Endothelial cell of umbilical vein (primary cell): ENCODE measurements around the gene IMPACT. TPM values are rescaled to one million over a fixed set of nuclear protein-coding genes. Genes with fewer than 3 reads are reported as not detected.

ENCODE experiments used
- BruUV-seq: library from RNA; stranded (reverse); fragments of 400-500 nt; replicated peaks from 2 replicates; lab custom pipeline; 2021; lab: Mats Ljungman, UMichigan
- CTCF ChIA-PET: fragments of 300-600, 350-600 bp; sonication (Branson Sonifier 250); formaldehyde crosslinking; loops from one replicate; lab custom pipeline; 2021; ENCODE audit warnings: antibody characterized with exemption, inconsistent platforms; lab: Charles Lee
- POLR2A ChIA-PET: fragments of 300-600, 350-600 bp; sonication (Branson Sonifier 250); formaldehyde crosslinking; loops from one replicate; lab custom pipeline; 2021; ENCODE audit warnings: antibody characterized with exemption, inconsistent platforms; lab: Charles Lee
- DNase-seq: peaks from one replicate; pipeline ENCODE4 v3.0.0-alpha.2; 2011; ENCODE audit warnings: low read depth, low spot score
- FAIRE-seq: peaks from 2 replicates; lab custom pipeline; 2011; peaks lifted over from hg19 to GRCh38; lab: Jason Lieb, UNC
- H2AFZ ChIP-seq: 2 replicates; pipeline ENCODE4 v1.6.0; 2012; ENCODE audit warnings: low read depth, low read length, control low read depth, inconsistent platforms
- H3K27ac ChIP-seq: 2 replicates; pipeline ENCODE4 v1.5.1; 2011; ENCODE audit warnings: low read depth, mild to moderate bottlenecking, control low read depth, low read length, moderate library complexity; ENCODE audit not compliant: insufficient read depth
- H3K27me3 ChIP-seq, 2 experiments: 2 replicates each; pipeline versions ENCODE4 v1.6.0 to v1.6.1; 2011; ENCODE audit warnings: low read length in 2 of 2, mixed read lengths in 1 of 2; ENCODE audit not compliant: control insufficient read depth in 2 of 2, insufficient read depth in 2 of 2
- H3K36me3 ChIP-seq, 2 experiments: 2 replicates in 1 of 2; 3 replicates in 1 of 2; pipeline ENCODE4 v1.5.1; 2011; ENCODE audit warnings: low read length in 2 of 2, mild to moderate bottlenecking in 1 of 2, moderate library complexity in 1 of 2; ENCODE audit not compliant: control insufficient read depth in 2 of 2, insufficient read depth in 2 of 2; ENCODE audit errors: extremely low read depth in 1 of 2
- H3K4me1 ChIP-seq: 3 replicates; pipeline ENCODE4 v1.5.1; 2011; ENCODE audit warnings: mild to moderate bottlenecking, low read length; ENCODE audit not compliant: control insufficient read depth, insufficient read depth; ENCODE audit errors: extremely low read depth
- H3K4me2 ChIP-seq: 2 replicates; pipeline ENCODE4 v1.6.1; 2011; ENCODE audit warnings: low read length, control low read depth, mixed read lengths; ENCODE audit not compliant: insufficient read depth
- H3K4me3 ChIP-seq, 3 experiments: fragments of 200-600 bp in 1 of 3; sonication (generic), shearing (Covaris generic) in 1 of 3; replicated peaks in 1 of 3; 2 replicates each; pipeline ENCODE4 v1.5.1; 2011 to 2016; ENCODE audit warnings: control low read depth in 3 of 3, low read length in 3 of 3, mild to moderate bottlenecking in 2 of 3, inconsistent platforms in 1 of 3, low read depth in 1 of 3, moderate library complexity in 1 of 3; ENCODE audit not compliant: insufficient read depth in 1 of 3
- H3K79me2 ChIP-seq: 2 replicates; pipeline ENCODE4 v1.6.0; 2012; ENCODE audit warnings: low read length, inconsistent platforms; ENCODE audit not compliant: control insufficient read depth, insufficient read depth
- H3K9ac ChIP-seq: replicated peaks from 2 replicates; pipeline ENCODE3; 2011; ENCODE audit warnings: low read length, control low read depth; ENCODE audit not compliant: insufficient read depth; ENCODE audit errors: extremely low read depth
- H3K9me1 ChIP-seq: replicated peaks from 3 replicates; pipeline ENCODE4 v1.6.0; 2011; ENCODE audit warnings: mild to moderate bottlenecking, low read length; ENCODE audit not compliant: control insufficient read depth, insufficient read depth; ENCODE audit errors: extremely low read depth
- H3K9me3 ChIP-seq: replicated peaks from 2 replicates; pipeline ENCODE4 v1.5.1; 2012; ENCODE audit warnings: low read length, inconsistent platforms; ENCODE audit not compliant: control insufficient read depth, insufficient read depth
- H4K20me1 ChIP-seq: replicated peaks from 2 replicates; pipeline ENCODE3; 2011; ENCODE audit warnings: mild to moderate bottlenecking, low read length; ENCODE audit not compliant: control insufficient read depth, insufficient read depth; ENCODE audit errors: extremely low read depth
- EZH2 ChIP-seq: IDR thresholded peaks from 2 replicates; pipeline ENCODE4 v1.6.1; 2012; ENCODE audit warnings: borderline replicate concordance, low read depth, mild to moderate bottlenecking, moderate library complexity, low read length, inconsistent platforms; ENCODE audit not compliant: severe bottlenecking
- FOS ChIP-seq: IDR thresholded peaks from 2 replicates; pipeline ENCODE4 v1.6.1; 2011; ENCODE audit warnings: mild to moderate bottlenecking, low read length, moderate library complexity, borderline replicate concordance; ENCODE audit not compliant: insufficient read depth
- GATA2 ChIP-seq: IDR thresholded peaks from 2 replicates; pipeline ENCODE4 v1.7.0; 2011; ENCODE audit warnings: low read depth, mild to moderate bottlenecking, moderate library complexity, mixed read lengths, low read length; ENCODE audit not compliant: insufficient read length, insufficient read depth
- JUN ChIP-seq: IDR thresholded peaks from 2 replicates; pipeline ENCODE4 v1.6.1; 2011; ENCODE audit warnings: borderline replicate concordance, low read depth; ENCODE audit not compliant: insufficient read length, insufficient read depth
- MYC ChIP-seq: IDR thresholded peaks from one replicate; pipeline ENCODE4 v1.6.1; 2011; ENCODE audit warnings: mild to moderate bottlenecking, low read depth, low read length
- POLR2A ChIP-seq: IDR thresholded peaks from 2 replicates; pipeline ENCODE4 v1.6.1; 2012; ENCODE audit warnings: low read depth, mild to moderate bottlenecking, control low read depth, low read length
- POLR2AphosphoS5 ChIP-seq: IDR thresholded peaks from 2 replicates; pipeline ENCODE4 v1.6.1; 2012; ENCODE audit warnings: low read depth, mild to moderate bottlenecking, control low read depth, low read length, moderate library complexity; ENCODE audit not compliant: insufficient read depth
- dilution Hi-C: fragments of 300-500 bp; cut with MboI; formaldehyde crosslinking; loops from one replicate; pipeline ENCODE4 v1.15.0; 2019; ENCODE audit warnings: low sequenced_read_pairs; ENCODE audit not compliant: extremely low pct_ligation_motif_present
- intact Hi-C: fragments of 100-400 bp; cut with micrococcal nuclease; formaldehyde crosslinking; loops from one replicate; pipeline ENCODE4 v1.10.0; 2022
- polyA plus RNA-seq, 4 experiments: library from polyadenylated mRNA; depleted of rRNA in 3 of 4; stranded (reverse) in 3 of 4; unstranded in 1 of 4; fragments of >200 nt; gene quantifications; 2 replicates each; pipeline versions ENCODE4 v1.2.1 to v1.2.3, GENCODE V29; 2011 to 2012; ENCODE audit warnings: missing spikeins in 1 of 4
- total RNA-seq: library from RNA; stranded (reverse); gene quantifications from 2 replicates; pipeline ENCODE4 v1.2.3, GENCODE V29; 2021
- TF ChIP-seq, protein P1 (sequence below), 2 donors: IDR thresholded peaks; 1 replicate in 1 of 2; 2 replicates in 1 of 2; pipeline ENCODE4 v1.5.1; 2011; ENCODE audit warnings: low read length in 2 of 2, mild to moderate bottlenecking in 2 of 2, moderate library complexity in 2 of 2, control low read depth in 1 of 2, inconsistent platforms in 1 of 2, low read depth in 1 of 2; ENCODE audit not compliant: insufficient read depth in 1 of 2; ENCODE audit errors: extremely low read depth in 1 of 2
- TF ChIP-seq, protein P2 (sequence below): IDR thresholded peaks from 2 replicates; pipeline ENCODE4 v1.6.1; 2011; ENCODE audit not compliant: insufficient read depth, insufficient read length

IMPACT gene
- total and polyA plus RNA-seq, 2 donors (not counting 3 experiments of a cell fraction or from before 2014, with no cell fraction given), result 15.4 to 28.6 TPM

DNA sequence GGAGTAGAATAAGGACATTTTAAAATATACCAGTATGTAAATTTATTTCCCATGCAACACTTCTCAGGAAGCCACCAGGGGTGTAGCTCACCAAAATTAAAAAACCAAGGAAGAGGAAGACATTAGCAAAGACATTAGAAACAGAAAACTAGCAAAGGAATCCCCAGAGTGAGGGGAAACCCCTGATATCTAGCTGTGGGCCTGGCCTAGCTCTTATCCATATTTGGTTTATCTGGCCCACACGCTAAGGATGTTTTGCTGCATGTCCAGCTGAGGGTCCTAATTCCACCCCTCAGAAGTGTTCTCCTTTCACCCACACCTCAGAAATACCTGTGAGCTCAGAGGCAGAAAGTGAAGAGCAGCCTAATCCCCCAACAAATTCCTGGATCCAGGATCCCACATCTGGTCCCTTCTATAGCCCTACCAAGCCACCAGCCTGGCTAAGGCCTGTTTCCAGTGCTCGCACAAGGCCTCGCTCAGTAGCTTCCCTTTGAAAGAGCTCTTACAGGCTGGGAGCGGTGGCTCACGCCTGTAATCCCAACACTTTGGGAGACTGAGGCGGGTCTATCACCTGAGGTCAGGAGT, 46.2 kb upstream of the IMPACT start:
- POLR2A ChIA-PET, result no interaction called here

More for the DNA sequence above, 46.2 kb upstream of the IMPACT start:
- TF ChIP-seq, protein P1, sequence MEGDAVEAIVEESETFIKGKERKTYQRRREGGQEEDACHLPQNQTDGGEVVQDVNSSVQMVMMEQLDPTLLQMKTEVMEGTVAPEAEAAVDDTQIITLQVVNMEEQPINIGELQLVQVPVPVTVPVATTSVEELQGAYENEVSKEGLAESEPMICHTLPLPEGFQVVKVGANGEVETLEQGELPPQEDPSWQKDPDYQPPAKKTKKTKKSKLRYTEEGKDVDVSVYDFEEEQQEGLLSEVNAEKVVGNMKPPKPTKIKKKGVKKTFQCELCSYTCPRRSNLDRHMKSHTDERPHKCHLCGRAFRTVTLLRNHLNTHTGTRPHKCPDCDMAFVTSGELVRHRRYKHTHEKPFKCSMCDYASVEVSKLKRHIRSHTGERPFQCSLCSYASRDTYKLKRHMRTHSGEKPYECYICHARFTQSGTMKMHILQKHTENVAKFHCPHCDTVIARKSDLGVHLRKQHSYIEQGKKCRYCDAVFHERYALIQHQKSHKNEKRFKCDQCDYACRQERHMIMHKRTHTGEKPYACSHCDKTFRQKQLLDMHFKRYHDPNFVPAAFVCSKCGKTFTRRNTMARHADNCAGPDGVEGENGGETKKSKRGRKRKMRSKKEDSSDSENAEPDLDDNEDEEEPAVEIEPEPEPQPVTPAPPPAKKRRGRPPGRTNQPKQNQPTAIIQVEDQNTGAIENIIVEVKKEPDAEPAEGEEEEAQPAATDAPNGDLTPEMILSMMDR (IDR thresholded peaks at IDR 0.05; ENCODE audit: extremely low read depth in 1 of 2, insufficient read depth in 1 of 2, low read depth in 1 of 2, low read length in 2 of 2), result no peak
- TF ChIP-seq EZH2 (no peak), POLR2AphosphoS5 (no peak), MYC (no peak), JUN (no peak), POLR2A (no peak), FOS (no peak), GATA2 (no peak)
- TF ChIP-seq, protein P2, sequence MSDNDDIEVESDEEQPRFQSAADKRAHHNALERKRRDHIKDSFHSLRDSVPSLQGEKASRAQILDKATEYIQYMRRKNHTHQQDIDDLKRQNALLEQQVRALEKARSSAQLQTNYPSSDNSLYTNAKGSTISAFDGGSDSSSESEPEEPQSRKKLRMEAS, result no peak
- Histone ChIP-seq H3K9me3 (no peaks in the 10 kb centered on the region), H4K20me1 (no peaks in the 10 kb centered on the region), H3K27ac (no peak overlapping the region), H3K9me1 (no peaks in the 10 kb centered on the region), H3K4me1 (peaks cover 2% of the 10 kb centered on the region), H2AFZ (no peak overlapping the region), H3K27me3 (no peaks in the 10 kb centered on the region), H3K4me3 (no peak overlapping the region), H3K79me2 (no peaks in the 10 kb centered on the region), H3K4me2 (no peak overlapping the region), H3K9ac (no peak overlapping the region), H3K36me3 (no peaks in the 10 kb centered on the region)
- BruUV-seq, result no TSS peak
- FAIRE-seq (no peak), DNase-seq (no peak)
- CTCF ChIA-PET, result interaction anchor here (1.2 to 2.0 kb wide), 3 partner anchors 17 to 21 kb away, joined by 4 to 9 read pairs (median 4); no protein-coding TSS in a partner anchor
- intact Hi-C loops, result no loop called here
- dilution Hi-C loops, result no loop called here
